Pulmonary artery endothelial cell (primary cell): ENCODE results near the gene TAF5. TPM values are rescaled to one million over a fixed set of nuclear protein-coding genes. Genes with fewer than 3 reads are reported as not detected.
A peak's percentile ranks its signal among the peaks of the same experiment; 100 is the strongest.
"Not testable (repeated sequence)": the region's sequence is repeated elsewhere in the genome, so short reads cannot be mapped to it uniquely, and the experiment has no call there.

Experiments used
- DNase-seq: peaks from one replicate; pipeline ENCODE4 v3.0.0-alpha.2; 2011; ENCODE audit warnings: low read depth, low spot score
- total RNA-seq: library from RNA; depleted of rRNA; stranded (reverse); fragments of >200 nt; gene quantifications from 2 replicates; pipeline ENCODE4 v1.2.3, GENCODE V29; 2014

Gene TAF5
- total RNA-seq, 1 donor from 2014 or later: 4.7 TPM

- DNase-seq: no peak
These were observed 45.8 kb downstream of the TAF5 start for GRCh38 chr10:103413564-103413963.

GRCh38 chr10:103415581-103415980 lies 47.8 kb downstream of the TAF5 start:
- no peak for DNase-seq

GRCh38 chr10:103416436-103417147 lies 48.8 kb downstream of the TAF5 start:
- peak; percentile 41 for DNase-seq

- DNase-seq: not testable (repeated sequence)
These were observed 49.3 kb downstream of the TAF5 start for GRCh38 chr10:103417148-103417469.

- DNase-seq: no peak
These were observed 49.8 kb downstream of the TAF5 start for GRCh38 chr10:103417601-103418000.

- DNase-seq: no peak
These were observed 51.3 kb downstream of the TAF5 start for GRCh38 chr10:103419101-103419500.

DNA sequence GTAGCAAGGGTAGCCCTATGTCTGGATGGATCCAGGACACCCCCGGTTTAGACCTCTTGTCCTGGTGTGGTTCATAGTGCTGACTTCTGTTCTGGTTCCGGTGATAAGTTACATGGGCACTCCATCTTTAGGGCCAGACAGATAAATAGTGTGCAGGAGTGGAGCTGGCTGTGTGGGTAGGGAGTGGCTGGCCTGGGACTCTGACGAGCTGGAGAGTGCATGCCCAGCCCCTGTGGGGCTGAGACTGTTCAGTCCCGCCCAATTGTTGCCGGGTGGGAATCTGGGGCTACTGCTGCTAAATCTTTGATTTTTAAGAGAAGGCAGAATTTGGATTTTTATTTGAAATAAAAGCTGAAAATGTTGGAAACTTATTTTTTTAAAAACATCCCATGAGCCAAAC lies 56.0 kb downstream of the TAF5 start:
- no peak for DNase-seq

DNA sequence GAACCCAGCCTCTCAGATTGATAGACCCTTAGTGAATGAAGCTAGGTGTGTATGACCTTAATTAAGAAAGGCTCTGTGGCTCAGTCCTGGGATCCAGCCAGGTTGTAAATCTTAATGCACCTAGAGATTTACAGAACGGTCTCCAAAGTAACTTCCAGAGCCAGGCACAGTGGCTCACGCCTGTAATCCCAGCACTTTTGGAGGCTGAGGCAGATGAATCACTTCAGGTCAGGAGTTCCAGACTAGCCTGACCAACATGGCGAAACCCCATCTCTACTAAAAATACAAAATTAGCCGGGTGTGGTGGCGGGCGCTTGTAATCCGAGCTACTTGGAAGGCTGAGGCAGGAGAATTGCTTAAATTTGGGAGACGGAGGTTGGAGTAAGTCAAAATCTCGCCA lies 60.1 kb downstream of the TAF5 start:
- no peak for DNase-seq

DNA sequence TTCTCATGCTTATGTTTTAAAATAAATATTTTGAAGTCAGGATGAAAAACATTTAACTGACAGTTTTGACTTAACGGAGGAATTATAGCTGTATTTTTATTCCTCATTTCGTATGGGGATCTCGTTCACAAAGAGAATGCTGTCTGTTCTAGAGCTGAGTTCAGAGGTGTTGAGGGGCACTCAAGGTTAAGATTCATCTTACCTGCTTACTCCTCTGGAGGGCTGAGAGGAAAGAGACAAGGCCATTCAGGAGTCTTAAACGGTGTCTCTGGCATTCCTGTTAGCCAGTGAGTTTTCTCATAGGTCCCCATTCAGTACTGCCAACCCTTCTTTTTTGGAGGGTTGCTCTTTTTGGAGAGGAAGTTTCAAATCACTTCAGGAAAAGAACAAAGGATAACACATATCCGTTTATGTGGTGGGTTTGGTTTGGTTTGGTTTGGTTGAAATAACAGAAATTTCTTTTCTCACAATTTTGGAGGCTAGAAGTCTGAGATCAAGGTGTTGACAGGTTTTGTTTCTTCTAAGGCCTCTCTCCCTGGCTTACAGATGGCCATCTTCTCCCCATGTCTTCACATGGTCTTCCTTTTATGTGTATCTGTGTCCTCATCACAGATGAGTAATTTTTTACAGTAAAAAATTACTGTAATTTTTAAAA lies 61.3 kb downstream of the TAF5 start:
- DNase-seq: no peak

DNA sequence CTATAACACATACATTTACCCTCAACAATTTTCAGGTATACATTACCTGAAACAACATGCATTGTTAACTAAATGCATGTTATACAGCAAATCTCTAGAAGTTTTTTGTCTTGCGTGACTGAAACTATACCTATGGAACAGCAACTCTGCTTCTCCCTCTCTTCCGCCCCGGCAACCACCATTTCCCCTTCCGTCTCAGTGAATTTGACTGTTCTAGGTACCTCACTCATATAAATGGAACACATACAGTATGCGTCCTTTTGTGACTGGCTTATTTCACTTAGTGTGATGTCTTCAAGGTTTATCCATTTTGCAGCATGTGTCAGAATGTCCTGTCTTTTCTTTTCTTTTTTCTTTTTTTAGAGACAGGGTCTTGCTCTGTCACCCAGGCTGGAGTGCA lies 61.9 kb downstream of the TAF5 start:
- no peak for DNase-seq

GRCh38 chr10:103431902-103432301 lies 64.1 kb downstream of the TAF5 start:
- no peak for DNase-seq

DNA sequence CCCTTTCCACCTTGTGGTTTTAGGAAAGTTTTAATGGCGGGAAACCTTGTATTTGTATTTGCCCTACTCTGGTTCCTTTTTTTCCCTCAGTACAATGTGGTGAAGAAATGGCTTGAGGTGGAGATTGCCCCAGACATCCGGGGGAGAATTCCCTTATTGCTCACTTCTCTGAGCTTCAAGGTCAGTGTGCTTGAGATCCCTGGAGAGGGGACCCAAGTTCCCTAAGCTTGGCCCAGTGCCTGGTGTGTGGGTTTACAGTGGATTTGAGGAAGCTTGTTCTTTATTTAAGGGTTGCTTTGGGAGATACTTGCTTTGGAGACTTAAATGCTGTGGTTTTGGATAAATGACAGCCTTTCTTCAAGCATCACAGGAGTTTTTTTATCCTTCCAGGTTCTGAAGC lies 66.1 kb downstream of the TAF5 start:
- DNase-seq: no peak

Other genes with a start within 250 kb of the TAF5 start
- 43.3 and 55.1 TPM in 2 replicates for gene NT5C2, start 174.7 kb upstream of the TAF5 start, total RNA-seq
- gene RPEL1, start 122.1 kb upstream of the TAF5 start, total RNA-seq: 0.07 and 0.13 TPM in 2 replicates
- gene INA, start 90.8 kb upstream of the TAF5 start, total RNA-seq: 0.13 and 0.18 TPM in 2 replicates
- gene PCGF6, start 16.8 kb upstream of the TAF5 start, total RNA-seq: 13.3 and 14.9 TPM in 2 replicates
- 158 and 197 TPM in 2 replicates for gene ATP5MK, start 28.5 kb downstream of the TAF5 start, total RNA-seq
- 53.0 and 75.7 TPM in 2 replicates for gene PDCD11, start 28.6 kb downstream of the TAF5 start, total RNA-seq
- 9.6 and 15.7 TPM in 2 replicates for gene CALHM2, start 84.4 kb downstream of the TAF5 start, total RNA-seq
- gene CALHM1, start 90.9 kb downstream of the TAF5 start, total RNA-seq: not detected in 2 replicates
- not detected in 2 replicates for gene CALHM3, start 111.3 kb downstream of the TAF5 start, total RNA-seq
- gene NEURL1, start 125.7 kb downstream of the TAF5 start, total RNA-seq: 0.11 and 0.20 TPM in 2 replicates